HCT116 (cell line): Measurements from ENCODE around the gene GANAB. TPM values are rescaled to one million over a fixed set of nuclear protein-coding genes. Genes with fewer than 3 reads are reported as not detected.

ENCODE experiments used
- ATAC-seq: fragments of 200-7000 bp; cut with Tn5 transposase; 2 replicates; pipeline ENCODE4 v1.9.1; 2020; ENCODE audit warnings: mild to moderate bottlenecking, moderate library complexity
- BruUV-seq: library from RNA; stranded (reverse); fragments of 400-500 nt; replicated peaks from 2 replicates; lab custom pipeline; 2021; lab: Mats Ljungman, UMichigan
- CTCF ChIA-PET: fragments of 300-600 bp; sonication (Branson Sonifier 250); formaldehyde crosslinking; loops from one replicate; lab custom pipeline; 2021; ENCODE audit warnings: antibody characterized with exemption; lab: Charles Lee
- POLR2A ChIA-PET: fragments of 300-600, 350-600 bp; sonication (Branson Sonifier 250); formaldehyde crosslinking; loops from one replicate; lab custom pipeline; 2021; ENCODE audit warnings: antibody characterized with exemption; lab: Charles Lee
- RAD21 ChIA-PET, 2 experiments: fragments of 300-600 bp; sonication (Branson Sonifier 250); formaldehyde crosslinking; loops; one replicate each; lab custom pipeline; 2023; ENCODE audit warnings: low total read pairs in 2 of 2; ENCODE audit not compliant: uncharacterized antibody in 2 of 2, unreplicated experiment in 2 of 2, low non-redundant PET in 1 of 2; lab: Charles Lee
- DNase-seq: peaks from one replicate; pipeline ENCODE4 v3.0.0-alpha.2; 2010; ENCODE audit warnings: low read depth, low spot score
- H2AFZ ChIP-seq: fragments of 200-600 bp; shearing (Covaris generic), sonication (generic); 2 replicates; pipeline ENCODE4 v1.6.1; 2017; ENCODE audit warnings: low read depth, mixed run types, mixed read lengths, antibody characterized with exemption, low read length; ENCODE audit not compliant: poor library complexity, severe bottlenecking
- H3K27ac ChIP-seq: 2 replicates; pipeline ENCODE4 v1.5.1; 2012; ENCODE audit warnings: low read depth, low read length
- H3K27me3 ChIP-seq: fragments of 200-600 bp; sonication (generic); 2 replicates; pipeline ENCODE4 v1.6.1; 2016; ENCODE audit warnings: mixed run types, low read length, mixed read lengths; ENCODE audit not compliant: insufficient read depth
- H3K36me3 ChIP-seq, 2 experiments: fragments of 200-500 bp in 1 of 2; fragments of 200-600 bp in 1 of 2; sonication (Bioruptor generic) in 1 of 2; sonication (generic) in 1 of 2; 2 replicates each; pipeline versions ENCODE4 v1.5.1 to v1.6.1; 2014 to 2016; ENCODE audit warnings: low read length in 2 of 2, inconsistent platforms in 1 of 2, mixed read lengths in 1 of 2, mixed run types in 1 of 2; ENCODE audit not compliant: insufficient read depth in 2 of 2, control insufficient read depth in 1 of 2
- H3K4me1 ChIP-seq, 2 experiments: fragments of 200-600 bp in 1 of 2; sonication (generic) in 1 of 2; 2 replicates each; pipeline versions ENCODE4 v1.5.1 to v1.6.1; 2012 to 2017; ENCODE audit warnings: low read length in 2 of 2, inconsistent platforms in 1 of 2, mild to moderate bottlenecking in 1 of 2, mixed read lengths in 1 of 2, mixed run types in 1 of 2, moderate library complexity in 1 of 2; ENCODE audit not compliant: insufficient read depth in 2 of 2, control insufficient read depth in 1 of 2
- H3K4me2 ChIP-seq: fragments of 200-600 bp; sonication (generic); 2 replicates; pipeline ENCODE4 v1.6.1; 2017; ENCODE audit warnings: mixed run types, low read length, mixed read lengths
- H3K4me3 ChIP-seq, 2 experiments: fragments of 200-600 bp in 1 of 2; sonication (generic) in 1 of 2; replicated peaks in 1 of 2; 2 replicates each; pipeline ENCODE4 v1.5.1; 2011 to 2016; ENCODE audit warnings: low read length in 2 of 2, control low read depth in 1 of 2, low read depth in 1 of 2, mild to moderate bottlenecking in 1 of 2, mixed read lengths in 1 of 2, mixed run types in 1 of 2
- H3K79me2 ChIP-seq: fragments of 200-600 bp; sonication (generic); 2 replicates; pipeline ENCODE4 v1.6.1; 2017; ENCODE audit warnings: mild to moderate bottlenecking, mixed run types, low read length, moderate library complexity, mixed read lengths; ENCODE audit not compliant: insufficient read depth
- H3K9ac ChIP-seq: fragments of 200-600 bp; sonication (generic); 2 replicates; pipeline ENCODE4 v1.6.1; 2016; ENCODE audit warnings: low read length, mixed read lengths
- H3K9me2 ChIP-seq: fragments of 200-600 bp; sonication (generic), shearing (Covaris generic); 2 replicates; pipeline ENCODE4 v1.6.1; 2017; ENCODE audit warnings: mixed run types, mild to moderate bottlenecking, moderate library complexity; ENCODE audit not compliant: insufficient read depth
- H3K9me3 ChIP-seq, 2 experiments: fragments of 200-500 bp in 1 of 2; fragments of 200-600 bp in 1 of 2; sonication (Bioruptor generic) in 1 of 2; sonication (generic) in 1 of 2; 2 replicates each; pipeline ENCODE4 v1.6.1; 2014 to 2017; ENCODE audit warnings: low read length in 2 of 2, mixed read lengths in 2 of 2, inconsistent platforms in 1 of 2, low read depth in 1 of 2, mild to moderate bottlenecking in 1 of 2, mixed run types in 1 of 2, moderate library complexity in 1 of 2; ENCODE audit not compliant: control insufficient read depth in 1 of 2, insufficient read depth in 1 of 2
- H4K20me1 ChIP-seq: fragments of 200-600 bp; sonication (generic), shearing (Covaris generic); 2 replicates; pipeline ENCODE4 v1.6.1; 2017; ENCODE audit warnings: mixed run types, mild to moderate bottlenecking, moderate library complexity; ENCODE audit not compliant: insufficient read depth
- CBX3 ChIP-seq: IDR thresholded peaks from 2 replicates; pipeline ENCODE4 v1.6.1; 2012; ENCODE audit warnings: low read depth
- CEBPB ChIP-seq: IDR thresholded peaks from 2 replicates; pipeline ENCODE4 v1.6.1; 2012; ENCODE audit warnings: low read depth
- EGR1 ChIP-seq: IDR thresholded peaks from 2 replicates; pipeline ENCODE4 v1.6.1; 2012; ENCODE audit warnings: low read depth
- ELF1 ChIP-seq: IDR thresholded peaks from 2 replicates; pipeline ENCODE4 v1.6.1; 2012; ENCODE audit warnings: low read depth, borderline replicate concordance
- FOSL1 ChIP-seq: IDR thresholded peaks from 2 replicates; pipeline ENCODE4 v1.6.1; 2012; ENCODE audit warnings: low read depth
- JUND ChIP-seq: IDR thresholded peaks from 2 replicates; pipeline ENCODE4 v1.6.1; 2012
- POLR2A ChIP-seq: IDR thresholded peaks from 2 replicates; pipeline ENCODE4 v1.7.0; 2011; ENCODE audit warnings: borderline replicate concordance; ENCODE audit not compliant: insufficient read depth, insufficient read length; ENCODE audit errors: extremely low read depth
- RAD21 ChIP-seq: IDR thresholded peaks from 2 replicates; pipeline ENCODE4 v1.6.1; 2012; ENCODE audit warnings: low read depth, mild to moderate bottlenecking
- REST ChIP-seq: IDR thresholded peaks from 2 replicates; pipeline ENCODE4 v1.6.1; 2012; ENCODE audit warnings: low read depth
- SIN3A ChIP-seq: IDR thresholded peaks from 2 replicates; pipeline ENCODE4 v1.6.1; 2012; ENCODE audit warnings: low read depth
- SP1 ChIP-seq: IDR thresholded peaks from 2 replicates; pipeline ENCODE4 v1.6.1; 2012; ENCODE audit warnings: low read depth
- SRF ChIP-seq: IDR thresholded peaks from 2 replicates; pipeline ENCODE4 v1.6.1; 2012; ENCODE audit warnings: low read depth
- TCF7L2 ChIP-seq: IDR thresholded peaks from 2 replicates; pipeline ENCODE4 v1.7.0; 2011; ENCODE audit warnings: borderline replicate concordance, inconsistent platforms; ENCODE audit not compliant: insufficient read depth, insufficient read length; ENCODE audit errors: extremely low read depth
- ZBTB33 ChIP-seq: IDR thresholded peaks from 2 replicates; pipeline ENCODE4 v1.6.1; 2011; ENCODE audit warnings: mild to moderate bottlenecking, low read length, moderate library complexity; ENCODE audit not compliant: insufficient replicate concordance; ENCODE audit errors: extremely low read depth
- ZNF274 ChIP-seq: fragments of 200-500 bp; sonication (Bioruptor generic); IDR thresholded peaks from 2 replicates; pipeline ENCODE4 v1.6.1; 2014; ENCODE audit warnings: mild to moderate bottlenecking, low read depth, low read length, inconsistent platforms
- intact Hi-C: fragments of 100-400 bp; cut with micrococcal nuclease; formaldehyde crosslinking; loops from 2 replicates; pipeline ENCODE4 v1.10.0; 2022
- total RNA-seq: library from RNA; stranded (reverse); gene quantifications from one replicate; pipeline ENCODE4 v1.2.1, GENCODE V29; 2021; ENCODE audit not compliant: unreplicated experiment
- TF ChIP-seq, protein P1 (sequence below): IDR thresholded peaks from 2 replicates; pipeline ENCODE4 v1.6.1; 2012

Gene GANAB
- total RNA-seq, 1 experiment from 2014 or later = 410 TPM

- no peak for TF ChIP-seq SP1
- no peak for TF ChIP-seq REST
Observed at GRCh38 chr11:62656796-62657429, 10.5 kb upstream of the GANAB start (continued).

- ATAC-seq = no peak
- no peaks in the 10 kb centered on the region for H3K9me3 ChIP-seq
- intact Hi-C loops = loop anchor here (5.0 kb wide), 1 partner anchor 62 kb away; the partner anchor contains the start of gene TUT1
- H3K27me3 ChIP-seq = no peaks in the 10 kb centered on the region
- POLR2A ChIA-PET = interaction anchor here (1.4 to 14.1 kb wide), 3 partner anchors 8 to 17 kb away, joined by 3 to 195 read pairs (median 3); partner anchors contain the start of genes C11orf98, CSKMT, GANAB and UQCC3
- CTCF ChIA-PET = interaction anchor here (1.2 kb wide), 1 partner anchor 11 kb away, joined by 5 read pairs; the partner anchor contains the start of genes C11orf98 and CSKMT
- H3K36me3 ChIP-seq = peaks cover 2 to 5% of the 10 kb centered on the region in 2 experiments; a peak in 3 of 4 replicates
- peaks cover 7 to 24% of the 10 kb centered on the region in 2 experiments for H3K4me1 ChIP-seq
- 0 out of 2 replicates have a peak overlapping the region, but pooled peaks have one; percentile 5 for H3K9ac ChIP-seq
- H3K9me2 ChIP-seq = no peaks in the 10 kb centered on the region
- peak overlapping the region; percentile 84 for H3K27ac ChIP-seq
- H3K79me2 ChIP-seq = peaks cover 33% of the 10 kb centered on the region
- peak overlapping the region; percentile 80 for H3K4me2 ChIP-seq
- no peak overlapping the region; a peak in 1 of 4 replicates for H3K4me3 ChIP-seq
- DNase-seq = no peak
- H4K20me1 ChIP-seq = no peaks in the 10 kb centered on the region
- H2AFZ ChIP-seq = no peak overlapping the region
- RAD21 ChIA-PET = no interaction called here
- BruUV-seq = no TSS peak
- TF ChIP-seq TCF7L2 (no peak), SIN3A (no peak), ELF1 (no peak), ZBTB33 (no peak), SRF (no peak), CBX3 (no peak), POLR2A (no peak), ZNF274 (no peak), CEBPB (no peak), EGR1 (no peak), REST (no peak), RAD21 (no peak), FOSL1 (no peak), JUND (no peak)
- TF ChIP-seq, protein P1, sequence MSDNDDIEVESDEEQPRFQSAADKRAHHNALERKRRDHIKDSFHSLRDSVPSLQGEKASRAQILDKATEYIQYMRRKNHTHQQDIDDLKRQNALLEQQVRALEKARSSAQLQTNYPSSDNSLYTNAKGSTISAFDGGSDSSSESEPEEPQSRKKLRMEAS = no peak
Observed at GRCh38 chr11:62654297-62654696, 7.9 kb upstream of the GANAB start.
